Loucy (cell line): ENCODE measurements around the gene PGBD5.

Experiments used
- EZH2phosphoT487 ChIP-seq: fragments of 200-600 bp; IDR thresholded peaks from 2 replicates; pipeline ENCODE4 v1.6.1; 2018; ENCODE audit warnings: antibody characterized with exemption, mild to moderate bottlenecking, moderate library complexity, borderline replicate concordance
- TF ChIP-seq, protein P1 (sequence below): fragments of 200-600 bp; sonication (generic); conservative IDR thresholded peaks from 2 replicates; pipeline ENCODE4 v1.5.1; 2014; ENCODE audit warnings: mild to moderate bottlenecking, antibody characterized with exemption, low read length

DNA sequence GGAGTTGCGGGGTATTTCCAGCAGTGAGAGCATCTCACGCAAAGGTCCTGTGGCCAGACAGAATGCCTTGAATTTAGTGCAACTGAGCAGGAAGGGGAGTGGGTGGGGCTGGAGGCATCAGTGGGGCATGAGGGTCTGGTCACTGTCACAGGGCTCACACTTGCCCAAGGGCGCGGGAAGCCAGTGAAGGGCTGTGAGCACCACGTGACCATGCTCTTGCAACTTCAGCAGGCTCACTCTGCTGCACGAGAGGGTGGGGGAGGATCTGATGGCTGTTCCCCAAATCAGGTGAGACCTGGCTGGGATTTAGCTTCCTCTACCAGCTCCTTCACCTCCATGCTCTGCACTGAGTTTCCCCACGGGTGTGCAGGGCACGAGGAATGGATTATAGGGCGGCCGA lies 64.2 kb downstream of the PGBD5 start:
- TF ChIP-seq, protein P1, sequence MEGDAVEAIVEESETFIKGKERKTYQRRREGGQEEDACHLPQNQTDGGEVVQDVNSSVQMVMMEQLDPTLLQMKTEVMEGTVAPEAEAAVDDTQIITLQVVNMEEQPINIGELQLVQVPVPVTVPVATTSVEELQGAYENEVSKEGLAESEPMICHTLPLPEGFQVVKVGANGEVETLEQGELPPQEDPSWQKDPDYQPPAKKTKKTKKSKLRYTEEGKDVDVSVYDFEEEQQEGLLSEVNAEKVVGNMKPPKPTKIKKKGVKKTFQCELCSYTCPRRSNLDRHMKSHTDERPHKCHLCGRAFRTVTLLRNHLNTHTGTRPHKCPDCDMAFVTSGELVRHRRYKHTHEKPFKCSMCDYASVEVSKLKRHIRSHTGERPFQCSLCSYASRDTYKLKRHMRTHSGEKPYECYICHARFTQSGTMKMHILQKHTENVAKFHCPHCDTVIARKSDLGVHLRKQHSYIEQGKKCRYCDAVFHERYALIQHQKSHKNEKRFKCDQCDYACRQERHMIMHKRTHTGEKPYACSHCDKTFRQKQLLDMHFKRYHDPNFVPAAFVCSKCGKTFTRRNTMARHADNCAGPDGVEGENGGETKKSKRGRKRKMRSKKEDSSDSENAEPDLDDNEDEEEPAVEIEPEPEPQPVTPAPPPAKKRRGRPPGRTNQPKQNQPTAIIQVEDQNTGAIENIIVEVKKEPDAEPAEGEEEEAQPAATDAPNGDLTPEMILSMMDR, result no peak
- TF ChIP-seq EZH2phosphoT487, result no peak
